Measurements from ENCODE around the gene SLC25A22. TPM values are rescaled to one million over a fixed set of nuclear protein-coding genes. Genes with fewer than 3 reads are reported as not detected.

The SLC25A22 gene
- polyA plus RNA-seq, 1 donor (not counting 4 experiments of a cell fraction or from before 2014, with no cell fraction given) = 13.5 TPM

- TF ChIP-seq EZH2 (IDR thresholded peaks at IDR 0.05; ENCODE audit: low read length) = no peak
- TF ChIP-seq CTCF (optimal IDR thresholded peaks at IDR 0.05 in 1 of 3, IDR thresholded peaks at IDR 0.05 in 1 of 3, conservative IDR thresholded peaks at IDR 0.05 in 1 of 3; ENCODE audit: extremely low read depth in 1 of 3, insufficient read depth in 2 of 3, low read length in 3 of 3) = peak in 1 of 3 experiments; percentile 28
- H3K27me3 ChIP-seq (ENCODE audit: control insufficient read depth, extremely low read depth, insufficient read depth, low read length) = no peaks in the 10 kb centered on the region
- FAIRE-seq (no peak), DNase-seq (ENCODE audit: low read depth, low spot score) (no peak)
- dilution Hi-C loops (cut with MboI; ENCODE audit: extremely low pct_ligation_motif_present, low sequenced_read_pairs) = no loop called here
- H3K4me3 ChIP-seq (ENCODE audit: control insufficient read depth in 2 of 3, extremely low read depth in 1 of 3, insufficient read depth in 2 of 3, low read depth in 1 of 3, low read length in 3 of 3) = no peak overlapping the region
- H3K79me2 ChIP-seq (ENCODE audit: control insufficient read depth, insufficient read depth, low read length) = peaks cover 46% of the 10 kb centered on the region
- peaks cover 12% of the 10 kb centered on the region for H3K9me1 ChIP-seq (ENCODE audit: control insufficient read depth, extremely low read depth, insufficient read depth, low read length)
- no peak overlapping the region for H3K27ac ChIP-seq (ENCODE audit: control insufficient read depth, insufficient read depth, low read length)
- peaks cover 29% of the 10 kb centered on the region for H3K4me1 ChIP-seq (ENCODE audit: control insufficient read depth, extremely low read depth, insufficient read depth, low read length)
- H2AFZ ChIP-seq (ENCODE audit: control insufficient read depth, low read length) = no peak overlapping the region
- H3K9ac ChIP-seq (ENCODE audit: control insufficient read depth, extremely low read depth, insufficient read depth, low read length) = no peak overlapping the region
- no peak overlapping the region for H3K4me2 ChIP-seq (ENCODE audit: control insufficient read depth, extremely low read depth, insufficient read depth, low read depth, low read length)
- H4K20me1 ChIP-seq (ENCODE audit: control insufficient read depth, extremely low read depth, insufficient read depth, low read length) = peaks cover 11% of the 10 kb centered on the region
- no peaks in the 10 kb centered on the region for H3K9me3 ChIP-seq (ENCODE audit: control insufficient read depth, low read depth, low read length)
- peaks cover 0 to 9% of the 10 kb centered on the region in 2 experiments for H3K36me3 ChIP-seq (ENCODE audit: control insufficient read depth in 2 of 2, extremely low read depth in 1 of 2, insufficient read depth in 2 of 2, low read length in 2 of 2)
These were observed 18.8 kb downstream of the SLC25A22 start for GRCh38 chr11:778976-779954.

- peaks cover 19% of the 10 kb centered on the region for H3K4me1 ChIP-seq (ENCODE audit: control insufficient read depth, extremely low read depth, insufficient read depth, low read length)
- no peak for FAIRE-seq
- peaks cover 12% of the 10 kb centered on the region for H3K9me1 ChIP-seq (ENCODE audit: control insufficient read depth, extremely low read depth, insufficient read depth, low read length)
- H3K36me3 ChIP-seq (ENCODE audit: control insufficient read depth in 2 of 2, extremely low read depth in 1 of 2, insufficient read depth in 2 of 2, low read length in 2 of 2) = peaks cover 15 to 23% of the 10 kb centered on the region in 2 experiments
- DNase-seq (ENCODE audit: low read depth, low spot score) = no peak
- peaks cover 11% of the 10 kb centered on the region for H4K20me1 ChIP-seq (ENCODE audit: control insufficient read depth, extremely low read depth, insufficient read depth, low read length)
- TF ChIP-seq CTCF (optimal IDR thresholded peaks at IDR 0.05 in 1 of 3, IDR thresholded peaks at IDR 0.05 in 1 of 3, conservative IDR thresholded peaks at IDR 0.05 in 1 of 3; ENCODE audit: extremely low read depth in 1 of 3, insufficient read depth in 2 of 3, low read length in 3 of 3) (no peak), EZH2 (IDR thresholded peaks at IDR 0.05; ENCODE audit: low read length) (no peak)
- H3K4me3 ChIP-seq (ENCODE audit: control insufficient read depth in 2 of 3, extremely low read depth in 1 of 3, insufficient read depth in 2 of 3, low read depth in 1 of 3, low read length in 3 of 3) = peak within 1 kb of the TSS; percentile 79 to 91 (median 85)
- dilution Hi-C loops (cut with MboI; ENCODE audit: extremely low pct_ligation_motif_present, low sequenced_read_pairs) = no loop called here
- H3K9me3 ChIP-seq (ENCODE audit: control insufficient read depth, low read depth, low read length) = no peaks in the 10 kb centered on the region
- peak within 1 kb of the TSS; percentile 92 for H3K9ac ChIP-seq (ENCODE audit: control insufficient read depth, extremely low read depth, insufficient read depth, low read length)
- H2AFZ ChIP-seq (ENCODE audit: control insufficient read depth, low read length) = peak within 1 kb of the TSS; percentile 42
- peak within 1 kb of the TSS; percentile 91 for H3K4me2 ChIP-seq (ENCODE audit: control insufficient read depth, extremely low read depth, insufficient read depth, low read depth, low read length)
- no peaks in the 10 kb centered on the region for H3K27me3 ChIP-seq (ENCODE audit: control insufficient read depth, extremely low read depth, insufficient read depth, low read length)
- peak within 1 kb of the TSS; percentile 77 for H3K27ac ChIP-seq (ENCODE audit: control insufficient read depth, insufficient read depth, low read length)
- H3K79me2 ChIP-seq (ENCODE audit: control insufficient read depth, insufficient read depth, low read length) = peaks cover 63% of the 10 kb centered on the region
These were observed 20.5 kb downstream of the SLC25A22 start, which contains the start of gene GATD1 for GRCh38 chr11:777288-778255. TSS of gene GATD1 (minus strand) at chr11:777487. CDS start at chr11:777462, 25 bp downstream.
